C4-2B (cell line): ENCODE results near the gene NLRP3.

Source experiments
- ZFX ChIP-seq: fragments of 450-650 bp; IDR thresholded peaks from 2 replicates; pipeline ENCODE4 v1.6.1; 2017
- TF ChIP-seq, protein P1 (sequence below): fragments of 450-650 bp; conservative IDR thresholded peaks from 2 replicates; pipeline ENCODE4 v1.5.1; 2017; ENCODE audit warnings: mild to moderate bottlenecking

DNA sequence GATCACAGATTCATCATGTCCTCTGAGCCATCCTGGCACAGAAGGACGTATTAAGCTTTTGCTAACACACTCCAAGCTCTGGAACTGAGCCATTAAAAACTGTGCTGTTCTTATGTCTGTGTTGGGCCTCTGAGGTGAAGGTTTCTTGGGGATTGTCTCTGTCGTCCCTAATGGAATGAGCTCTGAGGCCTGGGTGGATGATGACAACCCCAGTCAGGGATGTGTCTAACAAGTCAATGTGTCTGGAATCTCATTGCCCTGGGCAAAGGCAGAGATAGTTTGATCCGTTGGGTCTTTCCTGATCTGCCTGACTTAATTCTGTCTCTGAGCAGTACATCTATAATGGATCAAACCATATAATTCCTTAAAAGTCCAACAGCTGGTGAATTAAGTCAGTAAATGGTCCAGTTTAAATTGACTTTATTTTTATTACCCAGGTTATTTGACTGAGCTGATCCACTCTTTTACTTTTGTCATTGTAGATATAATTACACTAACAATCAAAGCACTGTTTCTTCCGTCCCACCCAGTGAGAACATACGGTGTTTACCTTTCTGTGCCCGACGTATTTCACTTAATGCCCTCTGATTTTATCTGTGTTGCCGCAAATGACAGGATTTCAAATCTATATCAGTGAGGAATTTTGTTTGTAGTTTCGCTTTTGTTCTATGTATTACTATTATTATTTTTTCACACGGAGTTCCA lies 80.8 kb downstream of the NLRP3 start:
- TF ChIP-seq, protein P1, sequence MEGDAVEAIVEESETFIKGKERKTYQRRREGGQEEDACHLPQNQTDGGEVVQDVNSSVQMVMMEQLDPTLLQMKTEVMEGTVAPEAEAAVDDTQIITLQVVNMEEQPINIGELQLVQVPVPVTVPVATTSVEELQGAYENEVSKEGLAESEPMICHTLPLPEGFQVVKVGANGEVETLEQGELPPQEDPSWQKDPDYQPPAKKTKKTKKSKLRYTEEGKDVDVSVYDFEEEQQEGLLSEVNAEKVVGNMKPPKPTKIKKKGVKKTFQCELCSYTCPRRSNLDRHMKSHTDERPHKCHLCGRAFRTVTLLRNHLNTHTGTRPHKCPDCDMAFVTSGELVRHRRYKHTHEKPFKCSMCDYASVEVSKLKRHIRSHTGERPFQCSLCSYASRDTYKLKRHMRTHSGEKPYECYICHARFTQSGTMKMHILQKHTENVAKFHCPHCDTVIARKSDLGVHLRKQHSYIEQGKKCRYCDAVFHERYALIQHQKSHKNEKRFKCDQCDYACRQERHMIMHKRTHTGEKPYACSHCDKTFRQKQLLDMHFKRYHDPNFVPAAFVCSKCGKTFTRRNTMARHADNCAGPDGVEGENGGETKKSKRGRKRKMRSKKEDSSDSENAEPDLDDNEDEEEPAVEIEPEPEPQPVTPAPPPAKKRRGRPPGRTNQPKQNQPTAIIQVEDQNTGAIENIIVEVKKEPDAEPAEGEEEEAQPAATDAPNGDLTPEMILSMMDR, result no peak
- no peak for TF ChIP-seq ZFX
